GM19397 (cell line): ENCODE data around the gene SPPL2C.

ENCODE experiments used
- ATAC-seq: cut with Tn5 transposase; IDR thresholded peaks from one replicate; pipeline ENCODE4 v1.9.1; 2021; ENCODE audit warnings: mild to moderate bottlenecking, moderate library complexity; ENCODE audit not compliant: unreplicated experiment

SPPL2C gene, protein sequence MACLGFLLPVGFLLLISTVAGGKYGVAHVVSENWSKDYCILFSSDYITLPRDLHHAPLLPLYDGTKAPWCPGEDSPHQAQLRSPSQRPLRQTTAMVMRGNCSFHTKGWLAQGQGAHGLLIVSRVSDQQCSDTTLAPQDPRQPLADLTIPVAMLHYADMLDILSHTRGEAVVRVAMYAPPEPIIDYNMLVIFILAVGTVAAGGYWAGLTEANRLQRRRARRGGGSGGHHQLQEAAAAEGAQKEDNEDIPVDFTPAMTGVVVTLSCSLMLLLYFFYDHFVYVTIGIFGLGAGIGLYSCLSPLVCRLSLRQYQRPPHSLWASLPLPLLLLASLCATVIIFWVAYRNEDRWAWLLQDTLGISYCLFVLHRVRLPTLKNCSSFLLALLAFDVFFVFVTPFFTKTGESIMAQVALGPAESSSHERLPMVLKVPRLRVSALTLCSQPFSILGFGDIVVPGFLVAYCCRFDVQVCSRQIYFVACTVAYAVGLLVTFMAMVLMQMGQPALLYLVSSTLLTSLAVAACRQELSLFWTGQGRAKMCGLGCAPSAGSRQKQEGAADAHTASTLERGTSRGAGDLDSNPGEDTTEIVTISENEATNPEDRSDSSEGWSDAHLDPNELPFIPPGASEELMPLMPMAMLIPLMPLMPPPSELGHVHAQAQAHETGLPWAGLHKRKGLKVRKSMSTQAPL

DNA sequence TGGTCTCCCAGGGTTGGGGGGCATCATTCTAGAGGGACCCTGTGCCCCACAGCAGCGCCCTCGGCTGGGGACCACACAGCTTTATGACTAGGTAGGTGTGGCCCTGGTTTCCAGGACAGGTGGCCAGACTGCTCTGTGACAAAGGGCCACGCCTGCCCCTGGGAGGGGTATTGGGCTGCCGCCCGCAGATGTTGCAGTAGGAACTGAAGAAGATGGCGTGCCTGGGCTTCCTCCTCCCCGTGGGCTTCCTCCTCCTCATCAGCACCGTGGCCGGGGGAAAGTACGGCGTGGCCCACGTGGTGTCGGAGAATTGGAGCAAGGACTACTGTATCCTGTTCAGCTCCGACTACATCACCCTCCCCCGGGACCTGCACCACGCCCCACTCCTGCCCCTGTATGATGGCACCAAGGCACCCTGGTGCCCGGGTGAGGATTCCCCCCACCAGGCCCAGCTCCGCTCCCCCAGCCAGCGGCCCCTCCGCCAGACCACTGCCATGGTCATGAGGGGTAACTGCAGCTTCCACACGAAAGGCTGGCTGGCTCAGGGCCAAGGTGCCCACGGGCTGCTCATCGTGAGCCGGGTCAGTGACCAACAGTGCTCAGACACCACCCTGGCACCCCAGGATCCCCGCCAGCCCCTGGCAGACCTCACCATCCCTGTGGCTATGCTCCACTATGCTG lies at the start of gene SPPL2C:
Gene SPPL2C (plus strand): TSS at position 187 of the 681 bp plus-strand sequence. CDS start 26 bp downstream, at position 213.
- no peak for ATAC-seq

DNA sequence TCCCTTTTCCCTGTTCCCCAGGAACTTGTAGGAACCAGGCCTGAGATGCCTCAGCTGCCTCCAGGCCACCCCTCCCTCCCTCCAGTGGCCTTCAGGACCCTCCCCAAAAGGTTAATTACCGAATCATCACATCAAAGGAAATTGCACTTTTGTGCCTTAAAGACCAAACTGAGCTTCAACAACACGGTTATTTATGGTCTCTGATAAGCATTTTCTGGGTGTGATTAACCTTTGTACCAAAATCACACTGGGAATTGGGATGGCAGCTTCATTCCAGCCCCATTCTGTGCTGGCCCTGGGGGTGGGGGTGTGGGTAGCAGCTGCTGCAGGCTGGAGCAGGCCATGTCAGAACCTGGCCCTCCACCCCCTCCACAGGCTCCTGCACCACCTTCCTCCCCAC lies 43.9 kb upstream of the SPPL2C start:
- ATAC-seq: no peak

DNA sequence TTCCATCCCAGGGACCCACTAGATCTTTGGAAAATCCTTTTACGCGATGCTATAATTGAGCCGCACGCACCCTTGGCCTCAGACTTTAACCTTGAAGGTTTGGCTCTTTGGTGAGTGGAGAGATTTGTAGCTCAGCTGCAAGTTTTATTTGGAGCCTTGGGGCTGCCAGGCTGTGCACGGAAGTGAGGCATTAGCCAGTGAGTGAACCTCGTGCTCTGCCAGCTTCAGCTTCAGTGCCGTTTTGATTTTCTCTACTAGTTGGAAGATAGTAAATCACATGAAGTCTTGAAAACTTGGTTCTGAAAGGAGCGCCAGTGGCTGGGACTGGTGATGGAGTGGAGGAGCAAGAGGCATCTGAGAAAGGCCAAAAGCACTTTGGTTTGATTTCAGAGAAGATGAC lies 43.3 kb upstream of the SPPL2C start:
- no peak for ATAC-seq

DNA sequence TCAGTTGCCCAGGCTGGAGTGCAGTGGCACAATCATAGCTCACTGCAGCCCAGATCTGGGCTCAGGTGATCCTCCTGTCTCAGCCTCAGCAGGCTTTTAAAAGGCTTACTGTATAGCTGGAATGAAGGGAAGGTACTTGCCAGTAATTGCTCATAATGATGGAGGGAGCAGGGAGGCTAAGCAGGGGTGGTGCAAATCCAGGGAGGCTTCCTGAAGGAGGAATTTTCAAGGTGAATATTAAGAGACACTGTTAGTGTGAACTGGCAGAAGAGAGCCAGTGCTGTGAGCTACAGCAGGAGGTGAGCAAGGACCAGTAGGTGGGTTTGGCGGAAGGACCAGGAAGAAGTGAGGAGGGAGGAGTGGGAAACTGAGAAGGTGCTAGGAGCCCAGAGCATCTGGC lies 35.8 kb upstream of the SPPL2C start:
- no peak for ATAC-seq

DNA sequence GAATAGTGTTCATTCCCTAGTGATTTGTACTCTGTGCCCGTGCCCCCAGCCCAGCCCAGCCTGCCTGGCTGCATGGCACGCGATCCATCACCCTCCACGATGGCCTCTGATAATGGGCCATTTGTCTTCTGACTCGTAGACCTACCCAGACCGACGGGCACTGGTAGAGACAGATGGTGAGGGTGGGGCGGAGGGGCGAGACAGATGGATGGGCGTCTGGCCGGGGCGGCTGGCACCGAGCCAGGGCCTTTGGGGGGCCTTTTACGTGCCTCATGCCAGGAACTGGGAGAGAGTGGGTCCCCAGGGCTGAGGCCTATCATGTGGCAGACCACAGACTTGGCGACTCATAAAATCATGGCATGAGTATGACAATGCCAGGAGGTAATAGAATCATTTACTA lies 35.2 kb upstream of the SPPL2C start:
- no peak for ATAC-seq

DNA sequence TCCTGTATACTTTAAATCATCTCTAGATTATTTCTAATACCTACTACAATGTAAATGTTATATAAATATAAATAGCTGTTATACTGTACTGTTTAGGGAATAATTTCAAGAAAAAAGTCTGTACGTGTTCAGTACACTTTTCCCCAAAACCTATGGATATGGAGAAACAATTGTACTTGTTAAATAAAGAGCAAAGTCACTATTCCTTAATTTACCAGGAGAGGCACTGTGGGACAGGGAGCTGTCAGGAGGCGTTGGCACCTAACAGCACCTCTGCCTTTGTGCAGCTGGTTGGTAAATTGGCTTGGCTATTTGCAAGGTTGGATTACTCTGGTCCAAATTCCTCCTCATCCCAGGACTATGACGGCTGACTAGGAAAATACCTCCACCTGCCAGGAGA lies 32.6 kb upstream of the SPPL2C start:
- ATAC-seq: no peak

DNA sequence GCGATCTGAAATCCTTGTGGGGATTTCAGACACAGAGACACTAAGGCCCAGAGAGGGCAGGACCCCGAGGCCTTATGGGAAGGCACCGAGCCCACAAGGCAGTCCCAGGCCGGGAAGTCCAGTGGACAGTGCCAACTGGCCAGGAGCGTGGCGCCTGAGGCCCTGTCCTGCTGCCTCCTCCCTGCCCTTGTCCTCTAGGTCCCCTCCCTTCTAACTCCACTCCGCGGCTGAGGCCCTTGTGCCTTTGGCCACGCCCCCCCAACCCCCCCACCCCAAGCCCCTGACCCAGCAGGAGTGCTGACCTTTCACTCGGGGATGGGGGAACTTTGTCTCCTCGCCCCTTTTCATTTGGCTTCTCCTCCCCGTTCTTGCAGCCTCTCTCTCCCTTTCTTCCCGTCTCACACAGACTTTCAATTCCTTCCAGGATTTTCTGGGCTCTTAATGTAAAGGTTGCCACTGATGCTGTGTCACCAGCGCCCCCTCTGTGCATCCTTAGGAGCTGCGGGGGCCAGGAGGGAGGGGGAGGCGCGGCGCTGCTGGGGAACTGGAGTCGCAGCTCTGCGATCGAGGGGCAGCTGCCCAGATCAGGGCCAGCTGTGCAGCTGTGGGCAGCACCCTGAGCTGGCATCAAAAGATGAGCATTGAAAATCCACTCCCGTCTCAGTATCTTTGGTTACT lies 31.5 kb upstream of the SPPL2C start:
- ATAC-seq: no peak

DNA sequence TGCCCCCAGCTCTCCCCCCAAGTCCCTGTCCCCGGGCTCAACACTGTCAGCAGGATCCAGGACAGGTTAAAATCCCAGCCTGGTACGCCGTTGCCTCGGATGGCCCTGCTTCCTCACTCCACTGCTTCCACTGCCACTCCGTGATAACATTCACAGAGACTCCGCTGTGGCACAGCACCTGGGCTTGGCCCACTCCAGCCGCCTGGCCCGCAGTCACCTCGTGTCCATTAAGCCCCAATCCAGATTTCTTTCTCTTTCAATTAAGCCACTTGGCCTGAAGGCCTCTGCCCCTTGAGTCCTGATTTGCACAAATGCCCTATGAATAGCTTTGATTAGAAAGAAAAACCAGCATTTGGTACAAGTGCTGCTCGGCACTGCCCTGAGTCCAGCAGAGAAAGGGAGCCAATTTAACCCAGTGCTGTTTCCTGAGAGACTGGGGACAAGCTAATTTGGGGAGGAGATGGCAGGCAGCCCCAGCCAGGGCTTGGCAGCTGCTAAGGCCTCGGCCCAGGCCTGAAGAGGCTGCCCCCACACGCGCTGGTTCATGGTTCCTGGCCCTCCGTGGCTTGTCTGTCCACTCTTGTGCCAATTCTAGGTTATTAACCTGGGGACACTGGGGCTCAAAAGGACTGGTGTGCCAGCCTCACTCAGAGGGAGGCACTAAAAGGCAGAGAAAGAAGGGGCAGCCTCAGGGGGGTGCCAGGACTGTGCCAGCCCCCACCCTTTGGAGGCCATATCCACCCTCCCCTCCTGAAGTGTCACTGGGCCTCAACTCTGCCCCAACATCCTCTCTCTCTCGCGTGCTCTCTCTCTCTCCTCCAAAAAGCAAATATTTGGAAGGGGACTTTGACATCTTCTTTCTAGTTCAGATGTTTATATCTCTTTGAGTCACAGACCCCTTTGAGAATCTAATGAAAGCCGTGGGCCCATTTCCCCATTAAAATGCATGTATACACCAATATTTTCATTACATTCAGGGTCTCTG lies 29.8 kb upstream of the SPPL2C start:
- no peak for ATAC-seq

DNA sequence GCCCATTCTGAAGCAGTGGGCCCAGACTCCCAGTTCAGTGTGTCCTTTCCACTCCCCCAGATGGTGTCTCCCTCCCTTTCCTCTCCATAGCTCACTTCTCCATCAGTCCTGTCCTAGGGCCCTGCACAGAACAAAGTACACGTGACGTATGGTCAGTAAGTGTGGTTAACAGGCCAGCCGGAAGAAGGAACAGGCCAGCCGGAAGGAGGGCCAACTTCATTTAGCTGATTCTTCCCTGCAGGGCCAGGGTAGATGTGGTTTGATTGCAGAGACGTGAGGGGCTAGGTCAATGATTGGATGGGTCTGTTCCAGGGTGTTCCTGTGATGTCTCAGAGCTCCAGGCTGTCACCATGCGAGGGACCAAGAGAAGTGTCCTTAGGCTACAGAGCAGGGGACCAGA lies 28.9 kb upstream of the SPPL2C start:
- ATAC-seq: no peak

DNA sequence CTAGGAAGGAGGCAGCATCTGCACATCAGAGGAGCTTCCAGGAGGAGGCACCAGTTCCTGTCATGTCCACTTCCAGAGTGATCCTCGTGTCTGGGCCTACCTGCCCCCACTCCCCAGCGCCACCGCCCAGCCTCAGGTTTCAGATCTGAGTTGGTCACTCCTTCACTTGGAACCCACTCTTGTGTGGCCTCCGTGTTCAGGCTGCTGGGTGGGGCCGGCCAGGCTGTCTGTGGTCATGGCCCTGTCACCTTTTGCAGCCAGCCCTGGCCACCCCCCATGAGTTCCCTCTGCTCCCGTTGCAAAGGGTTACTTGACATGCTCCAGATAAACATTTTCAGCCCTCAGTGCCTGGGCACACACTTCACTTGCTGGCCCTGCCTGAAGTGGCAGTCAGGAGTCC lies 26.6 kb upstream of the SPPL2C start:
- no peak for ATAC-seq

DNA sequence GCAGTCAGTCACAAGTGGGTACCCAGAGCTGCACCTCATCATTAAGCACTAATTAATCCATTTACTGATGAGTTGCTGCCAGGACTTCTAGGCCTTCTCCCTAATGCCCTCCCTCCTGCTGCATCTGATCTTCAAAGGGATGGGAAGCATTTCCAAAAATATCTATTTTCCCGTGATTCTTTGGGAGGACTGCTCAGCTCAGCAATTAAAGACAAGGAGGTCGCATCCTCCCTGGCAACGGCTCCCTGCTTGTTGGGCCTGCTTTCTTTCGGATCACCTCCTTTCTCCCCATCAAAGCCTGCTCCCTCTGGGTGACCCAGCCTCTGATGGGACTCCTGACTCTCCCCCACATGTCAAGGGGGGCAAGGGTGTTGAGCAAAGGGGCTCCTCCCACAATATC lies 26.0 kb upstream of the SPPL2C start:
- no peak for ATAC-seq

DNA sequence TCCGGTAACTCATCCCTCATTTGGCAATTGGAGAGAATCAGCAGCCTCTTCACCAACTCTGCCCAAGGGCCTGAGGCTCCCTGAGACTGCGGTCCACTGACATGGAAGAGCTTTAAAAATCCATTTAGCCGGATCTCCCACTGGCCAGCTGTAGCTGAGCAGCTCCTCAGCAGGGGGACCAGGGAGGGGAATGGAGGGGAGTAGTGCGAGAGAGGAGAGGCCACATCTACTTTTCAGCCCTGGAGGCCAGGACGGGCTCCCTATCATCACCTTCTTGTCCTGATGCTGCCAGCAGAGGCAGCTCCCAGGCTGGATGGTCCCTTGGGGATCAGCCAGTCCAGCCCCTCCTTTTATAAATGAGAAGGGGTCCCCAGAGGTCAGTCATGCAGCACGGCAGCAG lies 25.0 kb upstream of the SPPL2C start:
- ATAC-seq: no peak

DNA sequence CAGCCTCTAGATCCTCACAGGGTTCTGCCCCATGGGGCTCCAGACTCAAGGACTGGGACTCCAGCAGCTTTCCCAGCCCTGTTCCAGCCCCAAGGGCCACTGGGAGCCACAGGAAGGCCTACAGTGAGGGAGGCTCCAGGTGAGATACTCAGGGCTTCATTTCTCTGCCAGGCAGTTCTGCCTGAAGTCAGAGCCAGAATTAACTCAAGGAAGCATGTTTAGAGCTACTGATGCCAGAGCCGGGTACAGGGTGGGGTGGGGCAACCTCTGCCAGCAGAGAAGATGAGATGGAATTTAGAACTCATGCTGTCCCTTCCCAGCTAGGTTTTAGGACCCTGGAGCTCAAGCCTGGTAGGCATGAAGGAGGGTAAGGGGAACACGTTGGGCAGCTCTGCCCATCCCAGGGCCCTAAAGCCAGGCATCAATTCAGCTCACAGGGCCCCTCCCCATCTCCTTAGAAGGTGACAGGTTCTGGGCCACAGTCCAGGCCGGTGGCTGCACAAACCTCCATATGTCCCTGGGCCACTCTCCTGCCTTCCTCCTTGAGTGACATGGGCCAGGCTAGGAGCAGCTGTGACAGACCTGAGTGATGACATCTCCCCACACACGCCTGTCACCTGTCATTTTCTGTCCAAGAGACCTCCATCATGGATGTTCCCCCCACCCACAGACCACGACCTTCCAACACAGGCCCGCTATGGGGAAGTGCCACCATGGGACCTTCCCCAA lies 24.5 kb upstream of the SPPL2C start:
- ATAC-seq: no peak

DNA sequence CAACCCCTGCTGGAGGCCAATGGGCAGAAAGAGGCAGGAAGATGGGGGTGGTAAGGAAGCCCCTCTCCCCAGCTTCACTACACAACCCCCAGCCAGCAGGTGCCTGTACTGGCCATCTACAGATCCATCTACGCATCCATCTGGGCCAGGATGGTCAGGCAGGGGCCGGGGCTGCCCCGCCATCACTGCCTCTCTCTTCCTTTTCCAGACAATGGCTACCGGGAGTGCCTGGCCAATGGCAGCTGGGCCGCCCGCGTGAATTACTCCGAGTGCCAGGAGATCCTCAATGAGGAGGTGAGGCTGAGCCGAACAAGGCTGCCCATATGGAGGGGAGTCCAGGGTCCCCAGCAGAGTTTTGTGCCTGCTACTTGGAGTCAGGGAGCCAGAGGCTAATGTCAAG lies 23.5 kb upstream of the SPPL2C start:
- no peak for ATAC-seq

DNA sequence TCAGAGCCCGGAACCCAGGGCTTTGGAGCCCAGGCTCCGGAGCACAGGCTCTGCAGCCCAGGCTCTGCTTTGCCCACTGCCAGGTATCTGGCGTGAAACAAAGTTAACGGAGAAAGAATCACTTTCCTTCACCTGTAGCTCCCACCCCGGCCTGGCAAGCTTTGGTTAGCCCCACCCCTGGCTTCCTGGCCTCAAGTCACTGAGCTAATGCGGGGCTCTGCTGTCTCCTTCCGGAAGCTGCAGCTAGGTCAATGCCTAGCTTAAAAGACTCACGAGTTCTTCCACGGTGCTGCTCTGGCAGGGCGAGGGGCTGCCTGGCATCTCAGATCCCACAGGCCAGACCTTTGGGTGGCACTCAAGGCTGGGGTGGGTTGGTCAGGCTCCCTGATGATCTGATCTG lies 21.1 kb upstream of the SPPL2C start:
- no peak for ATAC-seq

DNA sequence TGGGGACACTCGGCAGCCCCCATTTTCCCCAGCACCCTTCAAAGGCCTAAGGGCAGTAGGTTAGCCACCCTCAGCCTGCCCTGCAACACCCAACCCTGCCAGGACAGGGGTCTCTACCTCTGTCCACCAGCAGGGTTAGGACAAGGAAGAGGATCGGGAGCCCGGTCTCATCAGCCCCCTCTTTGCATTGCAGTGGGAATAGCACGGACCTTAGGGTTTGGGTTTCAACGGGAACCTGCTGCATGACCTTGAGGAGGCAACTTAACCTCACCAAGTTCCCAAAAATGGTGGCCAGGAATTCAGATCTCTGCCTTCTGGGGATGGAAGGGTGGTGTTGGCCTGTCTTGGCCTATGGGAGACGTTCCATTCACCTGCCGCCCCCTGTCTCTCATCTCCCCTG lies 20.2 kb upstream of the SPPL2C start:
- no peak for ATAC-seq

DNA sequence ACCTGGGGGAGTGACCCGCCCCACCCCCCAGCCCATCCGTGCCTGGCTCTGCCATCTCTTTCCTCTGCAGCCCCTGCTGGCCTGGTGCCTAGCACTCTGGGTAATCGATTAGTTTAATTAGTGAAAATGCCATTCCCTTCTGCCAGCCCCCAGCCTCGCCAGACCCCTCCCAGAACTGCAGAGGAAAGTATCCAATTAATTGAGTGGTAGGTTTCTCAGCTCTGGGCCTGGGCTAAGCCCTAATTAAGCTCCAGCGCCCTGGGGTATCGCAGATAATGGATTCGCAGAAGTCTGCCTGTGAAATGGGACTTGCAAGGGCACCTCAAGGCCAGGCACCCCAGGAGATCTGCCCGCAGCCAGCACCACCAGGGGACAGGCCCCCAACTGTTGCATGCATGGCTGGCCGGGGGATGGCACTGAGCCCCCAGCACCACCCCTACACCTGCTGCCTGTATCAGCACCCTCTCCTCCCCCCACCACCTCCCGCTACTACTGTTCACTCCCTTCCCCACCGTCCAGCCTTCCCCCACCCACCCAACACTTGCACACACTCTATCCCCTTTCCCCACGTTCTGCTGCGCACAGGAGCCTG lies 19.7 kb upstream of the SPPL2C start:
- no peak for ATAC-seq

DNA sequence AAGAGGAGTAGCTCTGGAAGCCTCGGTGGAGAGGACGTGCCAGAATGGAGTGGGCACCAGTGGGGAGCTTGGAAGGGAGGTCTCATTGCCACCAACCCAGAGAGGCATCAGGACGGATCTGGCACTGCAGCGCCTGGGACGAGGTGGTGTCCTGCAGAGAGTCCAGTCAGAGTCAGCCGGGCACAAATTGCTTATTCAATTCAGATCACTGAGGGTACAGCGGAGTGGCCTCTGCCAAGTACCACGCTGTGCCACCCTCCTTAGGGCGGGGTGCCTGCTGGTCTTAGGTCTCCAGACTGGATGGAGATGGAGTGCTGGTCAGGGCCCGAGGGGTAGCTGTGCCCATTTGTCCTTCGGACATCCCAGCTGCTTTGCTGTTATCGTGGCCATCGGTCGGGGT lies 18.9 kb upstream of the SPPL2C start:
- no peak for ATAC-seq

DNA sequence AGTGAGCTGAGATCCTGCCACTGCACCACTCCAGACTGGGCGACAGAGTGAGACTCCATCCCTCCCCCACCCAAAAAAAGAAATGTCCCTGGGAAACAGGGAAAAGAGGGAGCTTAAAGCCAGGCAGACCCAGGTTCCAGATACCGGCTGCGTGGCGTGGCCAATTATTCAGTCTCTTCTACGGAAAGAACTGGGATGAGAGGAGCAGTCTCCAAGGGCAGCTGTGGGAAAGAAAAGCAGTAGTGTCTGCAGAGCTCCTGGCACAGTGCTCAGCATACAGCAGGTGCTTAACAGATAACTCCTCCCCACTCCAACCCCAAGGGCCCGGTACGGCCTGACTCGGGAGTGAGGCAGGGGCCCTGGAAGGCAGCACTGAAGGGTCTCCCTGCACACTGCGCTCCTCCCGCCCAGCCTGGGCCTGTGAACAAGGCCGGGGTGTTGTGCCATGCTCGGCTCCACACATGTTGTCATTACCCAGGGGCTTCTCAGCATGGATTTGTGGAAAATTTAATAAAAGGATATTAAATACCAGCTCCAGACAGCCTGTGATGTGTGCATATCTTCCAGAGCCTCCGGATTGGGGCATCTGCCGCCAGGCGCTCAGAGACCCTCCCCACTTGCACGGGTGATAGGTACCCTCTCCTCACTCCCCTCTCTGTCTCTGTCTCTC lies 17.6 kb upstream of the SPPL2C start:
- no peak for ATAC-seq
